Mesenchymal stem cell (in vitro differentiated cells and primary cell): ENCODE data around the gene DNAAF2.

Source experiments
- DNase-seq: peaks from one replicate; pipeline ENCODE4 v3.0.0-alpha.2; 2013
- H2AFZ ChIP-seq: one replicate; pipeline ENCODE4 v1.6.1; 2013; ENCODE audit warnings: low read depth, mild to moderate bottlenecking, control low read depth, inconsistent platforms, low read length, moderate library complexity
- H2AK5ac ChIP-seq: 2 replicates; pipeline ENCODE4 v1.6.1; 2013; ENCODE audit warnings: low read length, moderate library complexity, mild to moderate bottlenecking, inconsistent platforms; ENCODE audit not compliant: severe bottlenecking
- H2BK120ac ChIP-seq: one replicate; pipeline ENCODE4 v1.6.1; 2013; ENCODE audit warnings: low read depth, mild to moderate bottlenecking, inconsistent platforms, low read length, moderate library complexity
- H2BK12ac ChIP-seq, 2 experiments: one replicate each; pipeline ENCODE4 v1.6.1; 2013; ENCODE audit warnings: inconsistent platforms in 2 of 2, low read length in 2 of 2, mild to moderate bottlenecking in 2 of 2, moderate library complexity in 2 of 2, control low read depth in 1 of 2
- H2BK15ac ChIP-seq: one replicate; pipeline ENCODE4 v1.6.1; 2013; ENCODE audit warnings: mild to moderate bottlenecking, low read depth, inconsistent platforms; ENCODE audit not compliant: poor library complexity, severe bottlenecking
- H2BK5ac ChIP-seq: 2 replicates; pipeline ENCODE4 v1.6.1; 2013; ENCODE audit warnings: low read depth, mild to moderate bottlenecking, low read length, control low read depth, inconsistent platforms; ENCODE audit not compliant: poor library complexity, severe bottlenecking
- H3K14ac ChIP-seq, 2 experiments: one replicate each; pipeline ENCODE4 v1.6.1; 2013; ENCODE audit warnings: inconsistent platforms in 2 of 2, low read length in 2 of 2, control low read depth in 1 of 2, mild to moderate bottlenecking in 1 of 2, moderate library complexity in 1 of 2
- H3K18ac ChIP-seq, 2 experiments: one replicate each; pipeline ENCODE4 v1.6.1; 2013; ENCODE audit warnings: inconsistent platforms in 2 of 2, low read length in 2 of 2, control low read depth in 1 of 2, low read depth in 1 of 2, mild to moderate bottlenecking in 1 of 2
- H3K23ac ChIP-seq, 2 experiments: one replicate each; pipeline ENCODE4 v1.6.1; 2013; ENCODE audit warnings: inconsistent platforms in 2 of 2, low read length in 2 of 2, mild to moderate bottlenecking in 2 of 2, moderate library complexity in 2 of 2, control low read depth in 1 of 2
- H3K27ac ChIP-seq: 2 replicates; pipeline ENCODE4 v1.5.1; 2013; ENCODE audit warnings: mild to moderate bottlenecking, moderate library complexity, low read length, control low read depth, inconsistent platforms; ENCODE audit not compliant: poor library complexity, severe bottlenecking
- H3K27me3 ChIP-seq, 2 experiments: 2 replicates each; pipeline versions ENCODE4 v1.6.1 to v1.7.0; 2013; ENCODE audit warnings: low read length in 2 of 2, mild to moderate bottlenecking in 2 of 2, moderate library complexity in 2 of 2, control low read depth in 1 of 2, inconsistent platforms in 1 of 2; ENCODE audit not compliant: control insufficient read depth in 1 of 2, insufficient read depth in 1 of 2
- H3K36me3 ChIP-seq, 2 experiments: 2 replicates each; pipeline versions ENCODE4 v1.6.1 to v1.7.0; 2013; ENCODE audit warnings: low read length in 2 of 2, control low read depth in 1 of 2, inconsistent platforms in 1 of 2, low read depth in 1 of 2, mild to moderate bottlenecking in 1 of 2; ENCODE audit not compliant: insufficient read depth in 2 of 2, control insufficient read depth in 1 of 2
- H3K4ac ChIP-seq, 2 experiments: one replicate each; pipeline ENCODE4 v1.6.1; 2013; ENCODE audit warnings: inconsistent platforms in 2 of 2, low read length in 2 of 2, mild to moderate bottlenecking in 2 of 2, moderate library complexity in 2 of 2, control low read depth in 1 of 2, low read depth in 1 of 2
- H3K4me1 ChIP-seq: 2 replicates; pipeline ENCODE4 v1.6.1; 2013; ENCODE audit warnings: low read depth, low read length, control low read depth; ENCODE audit not compliant: control insufficient read depth, insufficient read depth
- H3K4me2 ChIP-seq: 2 replicates; pipeline ENCODE4 v1.6.1; 2013; ENCODE audit warnings: low read length, mild to moderate bottlenecking, inconsistent platforms; ENCODE audit not compliant: poor library complexity, severe bottlenecking
- H3K4me3 ChIP-seq, 2 experiments: 2 replicates each; pipeline versions ENCODE4 v1.5.1 to v1.7.0; 2013; ENCODE audit warnings: low read length in 2 of 2, mild to moderate bottlenecking in 2 of 2, control low read depth in 1 of 2, low read depth in 1 of 2; ENCODE audit not compliant: insufficient read depth in 1 of 2
- H3K79me1 ChIP-seq: replicated peaks from 2 replicates; pipeline ENCODE4 v1.6.1; 2013; ENCODE audit warnings: mild to moderate bottlenecking, control low read depth, low read length, inconsistent platforms; ENCODE audit not compliant: poor library complexity, severe bottlenecking
- H3K9ac ChIP-seq: 2 replicates; pipeline ENCODE4 v1.7.0; 2013; ENCODE audit warnings: mild to moderate bottlenecking, low read length, moderate library complexity
- H3K9me3 ChIP-seq: 2 replicates; pipeline ENCODE4 v1.7.0; 2013; ENCODE audit warnings: mild to moderate bottlenecking, low read length; ENCODE audit not compliant: control insufficient read depth
- H4K8ac ChIP-seq: one replicate; pipeline ENCODE4 v1.6.1; 2013; ENCODE audit warnings: inconsistent platforms, mild to moderate bottlenecking, low read length, moderate library complexity
- H4K91ac ChIP-seq: one replicate; pipeline ENCODE4 v1.6.1; 2013; ENCODE audit warnings: mild to moderate bottlenecking, low read length, inconsistent platforms
- WGBS: methylation state at CpG from one replicate; pipeline ENCODE4 v1.1.7; 2013; ENCODE audit warnings: mixed read lengths; 5-methylcytosine and 5-hydroxymethylcytosine counted together

Gene DNAAF2

GRCh38 chr14:49637534-49638078 lies 2.6 kb upstream of the DNAAF2 start:
- no peaks in the 10 kb centered on the region for H3K27me3 ChIP-seq
- WGBS, result 100% methylated on average over 2 of the region's 3 CpGs
- no peak overlapping the region for H3K27ac ChIP-seq
- H3K23ac ChIP-seq, result no peak overlapping the region
- no peak overlapping the region for H2BK5ac ChIP-seq
- no peaks in the 10 kb centered on the region for H3K9me3 ChIP-seq
- no peak overlapping the region for H2AK5ac ChIP-seq
- H4K8ac ChIP-seq, result no peak overlapping the region
- H3K18ac ChIP-seq, result no peak overlapping the region
- H3K4me3 ChIP-seq, result no peak overlapping the region
- H3K36me3 ChIP-seq, result peaks cover 4 to 39% of the 10 kb centered on the region in 2 experiments
- H3K9ac ChIP-seq, result no peak overlapping the region
- H3K4me2 ChIP-seq, result no peak overlapping the region
- H2AFZ ChIP-seq, result no peak overlapping the region
- H3K79me1 ChIP-seq, result peaks cover 12% of the 10 kb centered on the region
- no peak overlapping the region for H2BK15ac ChIP-seq
- DNase-seq, result no peak
- no peak overlapping the region for H3K14ac ChIP-seq
- peaks cover 3% of the 10 kb centered on the region for H3K4me1 ChIP-seq
- H2BK12ac ChIP-seq, result no peak overlapping the region
- H2BK120ac ChIP-seq, result no peak overlapping the region
- H4K91ac ChIP-seq, result no peak overlapping the region
- no peak overlapping the region for H3K4ac ChIP-seq

- Histone ChIP-seq H3K9me3 (no peaks in the 10 kb centered on the region), H3K4me2 (no peak overlapping the region), H3K4ac (no peak overlapping the region), H3K36me3 (peaks cover 4 to 39% of the 10 kb centered on the region in 2 experiments), H2BK12ac (no peak overlapping the region), H2AK5ac (no peak overlapping the region), H3K4me1 (peaks cover 3% of the 10 kb centered on the region), H3K79me1 (peaks cover 12% of the 10 kb centered on the region), H4K91ac (no peak overlapping the region), H3K9ac (no peak overlapping the region), H2AFZ (no peak overlapping the region), H3K23ac (no peak overlapping the region), H2BK120ac (no peak overlapping the region), H3K14ac (no peak overlapping the region), H3K4me3 (no peak overlapping the region), H3K27ac (no peak overlapping the region), H4K8ac (no peak overlapping the region), H3K27me3 (no peaks in the 10 kb centered on the region), H2BK15ac (no peak overlapping the region), H3K18ac (no peak overlapping the region), H2BK5ac (no peak overlapping the region)
- 96% methylated on average over 1 of the region's 1 CpG for WGBS
- no peak for DNase-seq
Observed at GRCh38 chr14:49636866-49637265, 1.8 kb upstream of the DNAAF2 start.

DNA sequence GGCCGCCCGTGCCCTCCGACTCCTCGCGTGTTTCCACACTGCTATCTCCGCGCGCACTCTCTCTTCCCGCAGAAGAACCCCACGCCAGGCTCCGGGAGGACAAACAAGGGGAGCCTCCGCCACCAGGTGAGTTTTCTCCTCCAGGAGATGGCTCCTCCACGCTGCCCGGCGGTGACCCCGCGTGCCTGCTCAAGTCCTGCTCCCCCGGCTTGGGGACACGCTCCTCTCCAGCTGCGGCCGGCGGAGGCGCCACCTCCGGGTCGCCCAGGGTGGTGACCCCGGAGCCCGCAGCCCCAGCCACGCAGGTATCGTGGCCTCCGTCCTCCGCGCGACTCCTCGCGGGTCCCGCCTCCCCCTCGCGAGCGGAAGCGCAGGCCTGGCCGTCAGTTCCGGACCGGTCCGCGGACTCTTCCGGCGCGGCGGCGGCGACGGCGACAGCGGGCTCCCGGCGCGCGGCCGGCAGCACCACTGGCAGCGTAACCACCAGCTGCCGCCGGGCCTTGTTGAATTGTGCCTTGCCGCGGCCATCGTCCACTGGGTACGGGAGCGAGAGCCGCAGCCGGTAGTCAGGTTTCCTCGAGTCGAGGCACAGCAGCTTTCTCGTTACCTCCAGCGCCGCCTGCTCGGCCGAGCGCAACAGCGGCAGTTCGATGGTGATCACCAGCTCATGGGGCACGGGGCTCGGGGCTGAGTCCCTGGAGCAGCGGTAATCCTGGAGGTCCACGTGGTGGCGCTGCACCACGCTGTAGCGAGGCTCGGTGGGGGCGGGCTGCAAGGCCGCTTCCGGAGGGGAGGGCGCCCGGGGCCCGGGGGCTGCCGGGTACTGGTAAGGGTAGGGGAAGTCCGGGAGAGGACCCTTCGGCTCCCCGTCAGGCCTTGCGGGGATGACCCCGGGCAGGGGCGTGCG lies 1.2 kb downstream of the DNAAF2 start:
- Histone ChIP-seq H2BK12ac (peak overlapping the region; percentile 39 to 66), H2AFZ (peak overlapping the region; percentile 79), H3K4ac (peak overlapping the region; percentile 94 to 95), H3K36me3 (peaks cover under 1 to 21% of the 10 kb centered on the region in 2 experiments), H3K4me2 (peak overlapping the region; percentile 89), H2BK5ac (peak overlapping the region; percentile 96), H3K4me1 (peaks cover 1% of the 10 kb centered on the region), H3K9ac (peak overlapping the region; percentile 94), H3K9me3 (no peaks in the 10 kb centered on the region), H3K4me3 (peak overlapping the region; percentile 95 to 98), H2BK120ac (peak overlapping the region; percentile 73), H4K91ac (peak overlapping the region; percentile 99), H3K23ac (peak overlapping the region in 1 of 2 experiments; percentile 46), H3K79me1 (peaks cover 4% of the 10 kb centered on the region), H2AK5ac (no peak overlapping the region), H4K8ac (peak overlapping the region; percentile 99), H3K18ac (peak overlapping the region; percentile 97 to 100), H3K27me3 (no peaks in the 10 kb centered on the region), H2BK15ac (peak overlapping the region; percentile 92), H3K27ac (peak overlapping the region; percentile 97), H3K14ac (peak overlapping the region in 1 of 2 experiments; percentile 87)
- under 1% methylated on average over 93 of the region's 101 CpGs for WGBS
- DNase-seq, result peak; percentile 97
